Liver (tissue), 3 donors: Measurements from ENCODE around the gene BRIP1.

Experiments
- CTCF ChIP-seq: fragments of 150-350 bp; IDR thresholded peaks from 2 replicates; pipeline ENCODE4 v1.5.1; 2017; ENCODE audit warnings: improper control_type of control experiment, low read depth, low read length; ENCODE audit not compliant: missing input control
- GABPA ChIP-seq, 2 donors: IDR thresholded peaks in 1 of 2; conservative IDR thresholded peaks in 1 of 2; 2 replicates each; pipeline ENCODE4 v1.6.1; 2016; ENCODE audit warnings: antibody characterized with exemption in 2 of 2, mild to moderate bottlenecking in 1 of 2, moderate library complexity in 1 of 2
- HNF4A ChIP-seq, 2 donors: conservative IDR thresholded peaks; 2 replicates each; pipeline ENCODE4 v1.6.1; 2016; ENCODE audit warnings: antibody characterized with exemption in 2 of 2, mild to moderate bottlenecking in 2 of 2
- TAF1 ChIP-seq: conservative IDR thresholded peaks from 2 replicates; pipeline ENCODE4 v1.6.1; 2016; ENCODE audit warnings: antibody characterized with exemption, mild to moderate bottlenecking
- donor health status: healthy.
- donor health status: healthy.

- TF ChIP-seq CTCF (no peak), GABPA (IDR thresholded peaks at IDR 0.05 in 1 of 2, conservative IDR thresholded peaks at IDR 0.05 in 1 of 2) (no peak), TAF1 (no peak), HNF4A (conservative IDR thresholded peaks at IDR 0.05) (no peak)
These were observed 77.2 kb downstream of the BRIP1 start for GRCh38 chr17:61786088-61786487.
